CD4-positive, alpha-beta T cell treated with Interleukin-4 for 4 hours (primary cell): ENCODE data around the gene SWT1.
A peak's percentile ranks its signal among the peaks of the same experiment; 100 is the strongest.

Experiments used
- DNase-seq: peaks from one replicate; pipeline ENCODE4 v3.0.0-alpha.2; 2020

The SWT1 gene, protein sequence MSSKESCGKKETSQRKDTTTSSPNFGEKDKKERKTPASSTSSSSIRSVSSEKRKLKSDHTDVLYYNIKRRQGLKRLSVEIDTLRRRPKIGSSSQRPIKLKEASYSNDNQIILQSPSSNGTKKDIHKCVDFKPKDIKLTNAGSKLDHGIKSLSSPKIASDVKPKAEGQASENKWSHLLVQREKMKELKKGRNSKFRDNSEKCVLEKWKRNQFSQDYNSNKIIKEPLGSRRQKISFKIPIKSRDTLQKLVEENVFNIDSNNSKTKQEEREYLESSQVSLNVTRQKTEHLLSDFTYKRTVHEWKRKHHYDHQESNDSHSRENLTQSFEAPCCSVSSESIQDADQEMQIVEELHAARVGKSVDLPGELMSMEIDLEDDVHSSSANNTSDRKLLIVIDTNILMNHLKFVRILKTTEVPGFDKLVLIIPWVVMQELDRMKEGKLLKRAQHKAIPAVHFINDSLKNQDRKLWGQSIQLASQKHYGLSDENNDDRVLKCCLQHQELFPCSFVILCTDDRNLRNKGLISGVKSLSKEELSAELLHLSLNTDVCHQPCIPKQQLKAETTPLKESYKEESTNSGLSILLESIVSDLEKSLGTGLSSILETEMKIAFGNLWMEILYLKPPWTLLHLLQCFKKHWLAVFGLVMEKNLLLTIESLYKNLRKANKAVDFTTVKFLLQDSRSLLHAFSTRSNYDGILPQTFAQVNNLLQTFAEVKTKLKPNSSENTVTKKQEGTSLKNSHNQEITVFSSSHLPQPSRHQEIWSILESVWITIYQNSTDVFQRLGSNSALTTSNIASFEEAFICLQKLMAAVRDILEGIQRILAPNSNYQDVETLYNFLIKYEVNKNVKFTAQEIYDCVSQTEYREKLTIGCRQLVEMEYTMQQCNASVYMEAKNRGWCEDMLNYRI

DNA sequence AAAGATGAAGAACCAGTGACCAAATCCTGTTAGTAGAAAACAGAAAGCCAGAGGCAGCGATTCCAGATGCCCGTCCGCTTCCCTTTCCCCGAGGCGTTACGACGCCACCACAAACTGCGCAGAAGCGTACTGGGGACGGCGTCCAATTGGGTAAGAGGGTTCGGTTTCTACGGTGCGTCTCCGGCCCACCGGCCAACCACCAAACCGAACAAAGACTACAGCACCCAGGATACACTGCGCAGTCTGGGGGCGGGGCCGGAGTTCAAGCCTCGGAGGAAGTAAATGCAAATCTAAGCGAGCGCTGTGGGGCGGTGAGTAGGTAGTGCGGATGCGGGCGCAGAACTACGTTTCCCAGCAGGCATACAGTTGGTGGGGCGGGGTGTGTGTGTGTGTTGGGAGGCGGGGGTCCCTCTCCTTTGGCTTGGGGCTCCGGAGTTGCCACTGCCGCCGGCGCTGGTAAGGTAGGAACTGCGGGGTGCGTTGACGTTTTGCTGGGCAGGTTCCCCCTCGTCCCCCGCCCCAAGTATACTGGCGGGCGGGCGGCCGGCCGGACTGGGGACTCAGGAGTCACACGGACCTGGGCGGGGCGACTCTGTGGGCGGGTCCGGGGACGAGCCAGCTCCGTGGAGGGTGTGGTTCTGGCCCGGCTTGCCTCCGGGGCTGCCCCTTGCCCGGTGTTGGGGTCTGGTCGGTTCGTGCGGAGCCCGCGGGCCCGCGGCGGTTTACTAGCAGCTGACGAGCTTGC is at the start of gene SWT1, which contains the start of gene TRMT1L:
TSS of gene SWT1 (plus strand) at position 314 of the 745 bp plus-strand sequence. CDS start 3,675 bp downstream, outside the sequence.
TSS of gene TRMT1L (minus strand) at position 100 of the 745 bp plus-strand sequence. CDS start 241 bp downstream, outside the sequence.
- peak; percentile 98 for DNase-seq

DNA sequence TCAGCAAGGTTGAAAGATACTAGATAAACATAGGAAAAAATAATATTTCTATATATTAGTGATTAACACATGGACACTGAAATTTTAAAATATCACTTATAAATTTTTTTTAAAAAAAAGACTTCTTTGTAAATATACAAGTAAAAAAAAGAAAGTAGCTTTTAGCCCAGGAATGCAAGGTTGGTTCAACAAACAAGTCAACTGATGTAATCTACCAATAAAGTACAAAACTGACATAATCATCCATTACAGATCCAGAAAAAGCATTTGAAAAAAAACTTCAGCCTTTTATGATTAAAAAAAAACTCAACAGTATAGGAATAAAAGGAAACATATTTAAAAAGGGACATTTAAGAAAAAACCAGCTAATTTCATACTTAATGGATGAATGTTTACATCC is 48.6 kb upstream of the SWT1 start:
- no peak for DNase-seq

DNA sequence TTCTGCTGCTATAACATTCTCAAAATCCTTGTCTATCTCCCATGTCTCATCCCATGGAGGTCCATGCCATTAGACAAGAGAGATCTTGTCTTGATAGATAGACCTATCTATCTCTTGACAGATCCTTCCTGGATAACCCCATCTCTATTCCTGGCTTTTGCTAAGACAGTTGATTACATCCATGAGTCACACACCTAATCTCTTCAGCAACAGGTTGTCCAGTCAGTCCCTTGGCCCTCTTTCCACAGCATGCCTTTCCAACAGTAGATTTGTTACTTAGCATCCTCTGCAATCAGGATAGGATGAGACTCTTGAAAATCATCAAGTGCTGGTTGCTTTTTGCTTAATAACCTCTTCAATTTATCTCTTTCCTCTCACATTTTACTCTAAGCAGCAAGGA is 46.8 kb upstream of the SWT1 start:
- no peak for DNase-seq

DNA sequence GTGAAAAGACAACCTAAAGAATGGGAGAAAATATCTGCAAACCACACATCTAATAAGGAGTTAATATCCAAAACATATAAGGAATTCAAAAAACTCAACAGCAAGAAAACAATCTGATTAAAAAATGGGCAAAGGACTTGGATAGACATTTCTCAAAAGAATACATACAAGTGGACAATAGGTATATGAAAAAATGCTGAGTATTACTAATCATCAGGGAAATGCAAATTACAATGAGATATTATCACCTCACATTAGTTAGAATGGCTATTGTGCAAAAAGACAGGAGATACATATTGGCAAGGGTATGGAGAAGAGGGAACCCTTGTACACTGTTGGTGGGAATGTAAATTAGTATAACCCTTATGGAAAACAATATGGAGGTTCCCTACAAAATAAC is 45.1 kb upstream of the SWT1 start:
- DNase-seq = no peak

DNA sequence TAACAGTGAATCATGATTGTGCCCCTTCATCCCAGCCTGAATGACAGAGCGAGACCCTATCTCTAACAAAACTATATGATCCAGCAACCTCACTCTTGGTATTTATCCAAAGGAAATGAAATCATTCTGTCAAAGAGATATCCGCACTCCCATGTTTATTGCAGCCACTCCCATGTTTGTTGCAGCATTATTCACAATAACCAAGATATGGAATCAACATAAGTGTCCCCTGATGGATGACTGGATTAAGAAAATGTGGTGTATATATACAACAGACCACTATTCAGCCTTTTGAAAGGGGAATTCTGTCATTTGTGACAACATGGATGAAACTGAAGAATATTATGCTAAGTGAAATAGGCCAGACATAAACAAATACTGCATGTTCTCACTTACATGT is 44.6 kb upstream of the SWT1 start:
- DNase-seq = no peak

DNA sequence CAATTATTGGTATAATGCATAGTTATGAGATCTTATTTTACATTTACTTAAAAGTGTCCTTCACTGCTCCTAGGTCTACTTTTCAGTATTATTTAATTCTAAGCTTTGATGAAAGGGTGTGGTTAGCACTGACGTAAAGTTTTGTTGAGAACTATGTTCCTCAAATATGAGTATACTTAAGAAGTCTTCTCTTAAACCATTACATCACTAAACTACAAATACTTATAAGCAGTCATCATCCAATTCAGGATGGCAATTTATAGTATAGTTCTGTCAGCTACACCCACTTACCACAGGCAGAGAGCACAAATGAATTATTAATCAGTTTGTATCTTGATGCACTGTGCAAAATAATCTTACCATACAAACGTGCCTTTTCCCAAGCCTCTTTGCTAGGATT is 27.3 kb upstream of the SWT1 start:
- no peak for DNase-seq

DNA sequence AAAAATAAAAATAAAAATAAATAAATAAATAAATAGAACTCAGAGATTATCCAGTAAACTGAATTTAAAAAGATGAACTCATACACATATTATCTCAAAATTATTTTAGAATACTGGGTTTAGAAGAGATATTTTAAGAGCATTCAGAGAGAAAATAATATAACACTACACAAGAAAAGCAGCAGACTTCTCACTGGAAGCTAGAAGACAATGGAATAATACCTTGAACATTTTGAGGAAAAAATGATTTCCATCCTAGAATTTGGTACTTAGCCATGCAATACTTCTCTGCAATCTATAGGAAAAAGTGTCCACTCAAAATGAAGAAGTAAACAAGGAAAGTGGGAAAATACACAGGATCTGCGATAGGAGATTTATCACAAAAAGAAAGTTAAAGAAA is 24.4 kb upstream of the SWT1 start:
- no peak for DNase-seq

DNA sequence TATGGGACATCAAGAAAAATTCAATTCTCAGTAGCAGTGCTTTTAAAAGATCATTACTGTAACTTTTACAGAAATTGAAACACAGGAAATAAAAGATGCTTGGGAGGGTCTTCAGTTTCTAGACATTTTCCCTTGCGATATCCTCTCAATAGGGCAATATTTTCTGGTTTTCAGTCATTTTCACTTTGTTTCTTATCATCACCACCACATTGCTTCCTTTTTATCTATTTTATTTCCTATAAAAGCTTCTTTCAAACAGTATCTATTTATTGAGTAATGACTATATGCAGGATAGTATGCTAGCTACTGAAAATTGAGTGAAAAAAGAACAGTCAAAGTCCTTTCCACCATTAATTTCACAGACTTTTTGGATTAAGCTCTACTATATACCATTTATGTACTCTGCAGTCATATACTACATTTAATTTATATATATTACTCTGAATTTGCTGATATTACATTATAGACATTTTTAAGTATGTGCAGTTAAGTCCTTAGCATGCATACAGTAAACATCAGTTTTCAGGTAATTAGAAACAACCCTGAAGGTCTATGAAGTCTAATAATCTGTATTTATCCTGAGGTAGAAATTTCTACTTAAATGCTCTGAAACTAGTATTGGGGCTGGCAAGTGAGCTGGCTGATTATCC is 18.9 kb upstream of the SWT1 start:
- no peak for DNase-seq

DNA sequence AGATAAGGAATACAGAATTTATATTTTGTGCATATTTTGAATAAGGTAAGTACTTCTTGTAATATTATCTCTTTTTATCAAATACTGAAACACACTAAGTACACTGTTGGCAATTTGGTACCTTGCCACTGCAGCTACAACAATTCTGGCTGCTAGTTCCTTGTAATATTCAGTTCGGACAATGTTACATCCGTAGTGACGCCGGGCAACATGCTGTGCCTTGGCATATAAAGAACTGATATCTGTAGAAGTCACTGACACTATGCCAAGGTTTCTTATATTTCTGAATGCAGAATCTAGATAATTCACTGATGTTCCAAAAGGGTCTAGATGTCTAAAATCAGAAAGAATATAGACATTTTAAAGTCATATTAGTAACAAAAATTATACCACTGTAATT is 17.7 kb upstream of the SWT1 start:
- DNase-seq = no peak

DNA sequence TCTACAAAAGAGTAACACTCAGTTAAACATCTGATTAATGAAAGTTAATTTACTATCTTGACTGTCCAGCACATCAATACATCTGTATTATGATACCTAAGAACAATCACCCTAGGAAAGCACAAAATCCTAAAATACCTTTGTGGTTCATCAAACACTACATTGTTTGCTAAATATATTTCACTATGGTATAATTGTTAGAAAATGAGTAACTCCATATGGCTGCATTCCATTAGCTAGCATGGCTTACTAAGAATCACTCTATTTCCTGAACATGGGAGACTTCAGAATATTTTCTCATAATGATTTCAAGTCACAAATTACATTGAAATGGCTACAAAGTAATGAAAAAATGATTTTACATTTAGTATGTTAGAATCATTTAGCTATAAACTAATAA is 12.7 kb upstream of the SWT1 start:
- DNase-seq = no peak

DNA sequence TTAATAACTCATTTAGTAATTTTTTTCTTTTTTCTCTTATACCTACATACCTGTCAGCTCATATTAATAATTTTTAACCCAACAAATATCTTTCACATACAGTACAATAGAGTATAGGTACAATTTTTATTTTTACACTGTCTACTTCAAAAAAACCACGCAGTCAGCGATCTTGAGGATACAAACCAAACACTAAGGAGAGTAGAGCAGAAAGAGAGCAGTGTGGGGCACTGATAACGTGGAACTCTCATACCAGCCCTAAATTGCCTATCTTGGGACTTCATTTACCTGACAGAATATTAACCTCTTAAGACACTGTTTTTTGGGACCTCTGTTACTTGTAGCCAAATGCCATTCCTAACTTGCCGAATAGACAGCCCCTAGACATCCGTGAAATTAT is 5.8 kb upstream of the SWT1 start:
- no peak for DNase-seq

DNA sequence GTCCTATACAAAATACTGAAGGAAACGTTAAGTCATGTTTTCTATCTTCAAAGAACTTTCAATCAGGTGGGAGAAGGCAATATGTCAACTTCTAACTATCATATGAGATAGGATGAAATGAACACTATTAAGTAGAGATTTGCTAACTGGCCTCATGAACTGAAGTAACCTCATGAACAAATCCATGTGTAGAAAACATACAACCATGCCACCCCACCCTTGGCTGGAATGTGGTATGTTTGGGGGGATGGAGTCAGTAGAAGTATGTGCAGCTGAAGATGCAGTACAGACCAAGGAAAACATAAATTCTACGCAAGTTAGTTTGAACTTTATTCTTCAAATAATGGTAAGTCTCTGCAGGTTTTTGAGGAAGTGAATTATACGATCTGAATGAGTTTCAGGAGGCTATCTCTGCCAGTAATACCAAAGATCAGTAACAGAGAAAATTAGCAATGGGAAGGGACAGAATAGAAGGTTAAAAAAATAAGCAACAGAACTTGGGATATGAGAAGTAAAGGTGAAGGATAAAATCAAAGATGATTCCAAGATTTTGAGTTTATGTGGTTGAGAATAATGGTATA is 4.7 kb upstream of the SWT1 start:
- DNase-seq = no peak

DNA sequence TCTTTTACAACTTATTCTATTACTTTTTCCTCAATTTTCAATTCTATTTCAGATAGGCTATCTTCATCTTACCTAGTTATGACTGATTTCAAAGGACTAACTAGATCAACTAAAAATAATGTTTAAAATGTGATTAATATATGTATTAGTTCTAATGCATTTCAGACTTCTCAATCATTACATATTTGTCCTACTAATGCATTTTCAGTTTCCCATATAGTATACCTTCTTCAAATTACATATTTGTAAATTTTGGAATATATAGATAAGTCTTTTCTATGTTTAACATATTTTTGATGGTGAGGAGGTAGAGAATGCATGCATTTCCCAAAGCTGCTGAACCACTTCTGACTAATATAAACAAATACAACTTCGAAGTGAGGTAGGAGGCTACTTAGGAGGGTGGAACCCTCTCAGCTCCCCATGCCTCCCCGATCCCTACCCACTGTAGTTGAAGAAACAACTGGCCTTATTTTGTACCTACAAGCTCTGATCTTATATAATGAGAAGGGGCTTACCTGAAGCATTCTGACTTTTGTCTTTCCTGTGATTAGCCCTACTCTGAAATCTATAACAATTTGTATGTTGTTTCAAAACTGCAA is 2.0 kb upstream of the SWT1 start:
- no peak for DNase-seq

DNA sequence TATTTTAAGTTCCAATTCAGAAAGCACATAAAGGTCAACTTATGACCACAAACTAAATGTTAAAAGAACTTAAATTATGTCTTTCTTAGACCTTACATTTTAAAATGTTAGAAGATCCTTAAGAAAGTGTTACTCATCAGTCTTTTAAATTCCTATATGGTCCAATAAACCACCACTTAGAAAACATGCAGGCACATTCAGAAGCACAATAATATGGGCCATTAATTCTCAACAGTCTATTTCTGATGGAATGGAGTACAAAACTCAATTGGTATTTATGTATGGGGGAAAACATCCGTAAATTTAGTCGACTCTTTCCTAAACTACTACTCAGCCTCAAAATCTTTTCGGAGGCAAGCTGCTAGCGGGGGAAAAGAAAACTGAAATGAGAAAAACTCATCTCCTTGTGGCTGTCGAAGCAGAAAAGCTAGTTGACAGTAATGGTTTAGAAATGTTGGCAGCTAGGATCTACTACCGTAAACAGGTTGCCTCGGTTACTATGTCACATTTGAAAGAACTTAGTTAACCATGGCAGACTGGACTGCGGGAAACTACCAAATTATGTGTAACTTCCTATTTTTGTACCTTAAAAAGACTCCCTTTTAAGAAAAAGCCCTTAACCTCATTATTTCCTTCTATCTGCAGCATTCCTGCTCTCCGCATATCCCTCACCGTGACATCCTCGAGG is 1.2 kb upstream of the SWT1 start:
- DNase-seq = peak; percentile 32

DNA sequence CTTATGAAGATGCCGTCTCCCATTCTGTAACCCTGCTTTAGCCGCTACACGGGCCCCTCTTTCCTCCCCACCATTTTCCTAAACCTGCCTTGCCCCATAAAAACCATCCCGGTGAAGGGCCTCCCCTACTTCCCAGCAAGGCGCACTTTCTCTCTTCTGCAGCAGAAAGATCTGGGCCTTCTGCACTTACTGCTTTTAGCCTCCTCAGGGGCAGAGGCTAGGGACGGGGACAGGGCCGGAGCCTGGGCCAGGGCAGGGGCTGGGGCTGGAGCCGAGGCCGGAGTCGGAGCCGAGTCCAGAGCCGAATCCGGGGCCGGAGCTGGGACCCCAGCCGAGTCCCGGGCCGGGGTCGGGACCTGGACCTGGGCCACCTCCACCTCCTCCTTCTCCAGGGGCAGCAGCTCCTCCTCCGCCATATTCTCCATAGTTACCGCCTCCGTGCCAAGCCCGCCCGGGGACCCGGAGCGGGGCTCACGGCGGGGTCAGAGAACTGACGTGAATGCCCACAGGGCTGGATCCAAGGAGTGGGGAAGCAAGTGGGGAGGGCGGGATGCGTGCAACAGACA is 596 bp upstream of the SWT1 start:
- DNase-seq = no peak

DNA sequence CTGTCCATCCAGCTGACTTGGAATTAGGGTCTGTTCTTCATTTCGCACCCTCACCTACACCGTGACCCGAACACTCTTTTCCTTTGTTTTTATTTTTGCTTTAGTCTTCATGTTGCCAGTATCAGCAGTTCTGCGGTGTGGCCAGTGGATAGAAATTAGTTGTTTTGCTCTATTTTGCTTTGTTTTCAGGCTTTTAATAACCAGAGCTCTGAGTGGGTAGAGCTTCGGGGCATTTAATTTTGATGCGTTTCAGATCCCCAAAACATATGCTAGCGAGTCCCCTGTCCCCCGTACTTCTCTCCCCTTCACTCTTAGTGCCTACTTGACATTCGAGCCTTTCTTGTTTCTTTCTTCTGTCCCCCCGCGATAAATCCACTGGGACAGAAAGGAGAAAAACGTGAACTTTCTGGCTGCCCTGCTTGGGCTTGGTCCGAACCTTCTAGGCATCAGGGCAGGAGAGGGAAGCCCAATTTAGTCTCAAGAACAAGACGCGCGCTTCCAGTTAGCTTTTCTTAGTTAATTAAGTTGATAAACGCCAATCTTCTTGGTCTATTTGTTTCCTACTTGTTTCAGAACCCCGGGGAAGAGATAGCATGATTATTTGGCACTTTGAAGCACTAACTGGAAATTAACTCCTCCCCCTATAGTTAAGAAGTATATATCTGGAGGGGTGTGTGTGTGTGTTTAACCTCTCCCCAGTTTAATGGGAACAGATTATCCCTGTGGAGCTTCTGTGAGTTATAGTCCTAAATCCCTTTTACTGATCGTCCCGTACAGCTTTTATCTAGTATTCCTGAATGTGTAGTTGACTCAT is 839 bp downstream of the SWT1 start:
- no peak for DNase-seq

DNA sequence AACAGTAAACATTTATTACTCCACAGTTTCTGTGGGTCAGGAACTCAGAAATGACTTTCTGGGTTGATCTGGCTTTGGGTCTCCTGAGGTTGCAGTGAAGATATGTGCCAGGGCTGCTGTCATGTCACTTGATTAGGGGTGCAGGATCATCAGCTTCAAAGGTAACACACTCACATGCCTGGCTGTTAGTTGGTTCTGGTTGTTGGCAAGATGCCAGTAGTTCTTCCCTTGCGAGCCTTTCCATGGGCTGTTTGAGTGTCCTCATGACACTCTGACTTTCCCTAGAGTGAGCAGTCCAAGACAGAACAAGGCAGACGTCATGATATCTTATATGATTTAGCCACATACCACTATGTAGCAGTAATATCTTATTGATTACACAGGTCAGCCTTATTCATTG is 1.8 kb downstream of the SWT1 start:
- no peak for DNase-seq

DNA sequence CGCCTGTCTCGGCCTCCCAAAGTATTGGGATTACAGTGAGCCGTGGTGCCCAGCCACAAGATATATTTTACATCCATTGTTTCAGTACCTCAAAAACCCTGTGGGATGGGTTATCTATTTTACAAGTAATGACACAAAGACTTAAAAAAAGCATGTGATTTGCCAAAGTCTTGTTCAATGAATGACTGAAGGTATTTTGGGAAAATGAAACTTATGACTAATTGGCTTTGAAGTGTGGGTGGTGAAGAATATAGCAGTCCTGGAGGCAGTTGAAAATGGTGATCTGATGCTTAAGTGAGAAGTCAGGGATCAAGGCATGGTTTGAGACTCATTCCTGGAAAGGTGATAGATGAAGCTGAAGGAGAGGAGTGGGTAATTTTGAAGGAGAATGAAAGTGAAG is 3.0 kb downstream of the SWT1 start:
- no peak for DNase-seq

DNA sequence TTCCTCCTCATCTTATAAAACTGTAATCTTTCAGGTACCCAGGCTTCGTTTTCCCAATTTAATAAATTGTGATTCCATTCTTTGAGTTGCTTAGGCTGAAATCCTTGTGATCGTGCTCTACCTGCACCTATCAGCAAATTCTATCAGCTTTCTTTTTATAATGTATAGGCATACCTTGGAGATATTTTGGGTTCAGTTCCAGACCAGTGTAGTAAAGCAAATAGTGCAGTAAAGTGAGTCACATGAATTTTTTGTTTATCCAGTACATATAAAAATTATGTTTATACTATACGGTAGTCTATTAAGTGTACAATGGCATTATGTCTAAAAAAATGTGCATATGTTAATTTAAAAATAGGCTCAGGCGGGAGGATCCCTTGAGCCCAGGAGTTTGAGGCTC is 5.5 kb downstream of the SWT1 start:
- DNase-seq = no peak

DNA sequence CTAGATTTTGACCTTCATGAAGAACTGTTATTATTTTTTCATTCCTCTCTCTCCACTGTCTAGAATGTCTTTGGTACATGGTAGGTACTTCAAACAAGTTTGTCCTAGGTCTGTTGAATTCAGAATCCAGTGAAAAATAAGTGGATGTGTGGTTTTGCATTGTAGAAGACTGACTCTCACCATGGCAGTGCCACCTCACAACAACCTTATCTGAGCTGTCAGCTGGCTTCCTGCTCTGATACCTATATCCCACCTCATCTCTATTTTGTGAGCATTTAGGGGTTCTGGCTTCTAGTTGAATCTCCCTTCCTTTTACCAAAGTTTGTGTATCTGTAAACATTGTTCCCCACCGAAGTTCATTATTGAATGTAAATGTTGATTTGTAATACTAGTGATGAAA is 9.1 kb downstream of the SWT1 start:
- DNase-seq = no peak
